ENCODE measurements around the gene SLC39A11.
"Not testable (repeated sequence)": the region's sequence is repeated elsewhere in the genome, so short reads cannot be mapped to it uniquely, and the experiment has no call there.

Gene SLC39A11

DNA sequence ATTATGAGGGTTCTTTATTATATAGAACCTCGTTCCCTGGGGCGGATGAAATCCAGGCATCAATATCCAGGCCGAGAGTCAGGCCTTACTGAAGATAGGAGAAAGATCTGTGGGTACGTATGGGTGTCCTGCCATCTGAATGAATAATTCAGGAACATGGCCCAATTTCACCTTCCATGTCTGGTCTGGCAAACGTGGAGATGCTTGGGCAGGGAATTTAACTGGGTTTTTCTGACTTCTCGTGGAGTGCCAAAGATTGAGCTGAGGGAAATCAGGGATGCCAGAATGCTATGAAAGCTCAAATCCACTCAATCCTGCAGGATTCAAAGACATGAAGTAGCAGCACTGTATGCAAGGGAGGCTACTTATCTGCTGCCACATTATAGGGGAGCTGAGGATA lies 302.8 kb downstream of the SLC39A11 start:
- TF ChIP-seq, protein P1, sequence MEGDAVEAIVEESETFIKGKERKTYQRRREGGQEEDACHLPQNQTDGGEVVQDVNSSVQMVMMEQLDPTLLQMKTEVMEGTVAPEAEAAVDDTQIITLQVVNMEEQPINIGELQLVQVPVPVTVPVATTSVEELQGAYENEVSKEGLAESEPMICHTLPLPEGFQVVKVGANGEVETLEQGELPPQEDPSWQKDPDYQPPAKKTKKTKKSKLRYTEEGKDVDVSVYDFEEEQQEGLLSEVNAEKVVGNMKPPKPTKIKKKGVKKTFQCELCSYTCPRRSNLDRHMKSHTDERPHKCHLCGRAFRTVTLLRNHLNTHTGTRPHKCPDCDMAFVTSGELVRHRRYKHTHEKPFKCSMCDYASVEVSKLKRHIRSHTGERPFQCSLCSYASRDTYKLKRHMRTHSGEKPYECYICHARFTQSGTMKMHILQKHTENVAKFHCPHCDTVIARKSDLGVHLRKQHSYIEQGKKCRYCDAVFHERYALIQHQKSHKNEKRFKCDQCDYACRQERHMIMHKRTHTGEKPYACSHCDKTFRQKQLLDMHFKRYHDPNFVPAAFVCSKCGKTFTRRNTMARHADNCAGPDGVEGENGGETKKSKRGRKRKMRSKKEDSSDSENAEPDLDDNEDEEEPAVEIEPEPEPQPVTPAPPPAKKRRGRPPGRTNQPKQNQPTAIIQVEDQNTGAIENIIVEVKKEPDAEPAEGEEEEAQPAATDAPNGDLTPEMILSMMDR (IDR thresholded peaks at IDR 0.05; ENCODE audit: low read depth, low read length, missing control alignments) = no peak
- H3K4me3 ChIP-seq (replicated peaks; ENCODE audit: low read depth, low read length) = no peak overlapping the region

DNA sequence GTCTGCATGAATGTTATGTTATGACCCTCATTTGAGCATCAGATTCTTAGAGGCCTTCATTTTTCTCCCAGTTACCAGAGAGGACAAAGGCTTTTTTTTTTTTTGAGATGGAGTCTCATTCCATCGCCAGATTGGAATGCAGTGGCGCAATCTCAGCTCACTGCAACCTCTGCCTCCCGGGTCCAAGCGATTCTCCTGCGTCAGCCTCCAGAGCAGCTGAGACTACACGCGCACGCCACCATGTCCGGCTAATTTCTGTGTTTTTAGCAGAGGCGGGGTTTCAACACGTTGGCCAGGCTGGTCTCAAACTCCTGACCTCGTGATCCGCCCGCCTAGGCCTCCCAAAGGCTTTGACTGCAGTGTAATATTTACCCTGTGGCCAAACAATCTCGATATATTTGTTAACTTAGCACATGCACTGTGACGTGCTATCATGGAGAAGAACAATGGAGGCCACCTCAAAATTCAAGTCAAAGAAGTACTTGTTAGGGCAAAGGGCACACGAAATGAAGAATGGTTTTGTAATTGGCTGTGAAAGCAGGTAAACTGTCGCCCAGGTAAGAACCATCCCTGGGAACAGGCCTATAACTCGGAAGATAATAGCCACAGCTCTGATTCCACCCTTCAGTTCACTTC lies 303.4 kb downstream of the SLC39A11 start:
- no peak overlapping the region for H3K4me3 ChIP-seq (replicated peaks; ENCODE audit: low read depth, low read length)
- TF ChIP-seq, protein P1 (IDR thresholded peaks at IDR 0.05; ENCODE audit: low read depth, low read length, missing control alignments) = no peak
- DNase-seq (ENCODE audit: extremely low read depth, low read depth) = no peak

More for the DNA sequence above, 302.8 kb downstream of the SLC39A11 start:
- no peak for DNase-seq (ENCODE audit: extremely low read depth, low read depth)

DNA sequence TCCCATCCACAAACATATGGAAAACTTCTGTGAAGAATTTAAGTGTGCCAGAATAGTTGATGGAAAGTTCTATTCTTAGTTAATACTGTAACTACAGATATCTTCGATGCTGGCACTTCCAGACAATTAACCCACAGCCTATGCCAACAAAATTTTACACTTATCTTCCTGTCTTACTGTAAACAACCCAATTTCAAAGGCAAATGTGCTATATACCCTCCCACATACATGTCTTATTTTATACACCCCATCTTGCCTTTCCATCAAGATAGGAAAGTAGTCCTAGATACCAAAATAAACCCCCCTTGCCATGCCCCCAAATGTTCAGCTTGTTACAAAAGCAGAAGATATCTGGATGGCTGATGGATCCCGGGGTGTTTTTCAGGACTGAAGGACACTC lies 306.3 kb downstream of the SLC39A11 start:
- DNase-seq (ENCODE audit: extremely low read depth, low read depth) = no peak
- H3K4me3 ChIP-seq (replicated peaks; ENCODE audit: low read depth, low read length) = no peak overlapping the region
- TF ChIP-seq, protein P1 (IDR thresholded peaks at IDR 0.05; ENCODE audit: low read depth, low read length, missing control alignments) = no peak

DNA sequence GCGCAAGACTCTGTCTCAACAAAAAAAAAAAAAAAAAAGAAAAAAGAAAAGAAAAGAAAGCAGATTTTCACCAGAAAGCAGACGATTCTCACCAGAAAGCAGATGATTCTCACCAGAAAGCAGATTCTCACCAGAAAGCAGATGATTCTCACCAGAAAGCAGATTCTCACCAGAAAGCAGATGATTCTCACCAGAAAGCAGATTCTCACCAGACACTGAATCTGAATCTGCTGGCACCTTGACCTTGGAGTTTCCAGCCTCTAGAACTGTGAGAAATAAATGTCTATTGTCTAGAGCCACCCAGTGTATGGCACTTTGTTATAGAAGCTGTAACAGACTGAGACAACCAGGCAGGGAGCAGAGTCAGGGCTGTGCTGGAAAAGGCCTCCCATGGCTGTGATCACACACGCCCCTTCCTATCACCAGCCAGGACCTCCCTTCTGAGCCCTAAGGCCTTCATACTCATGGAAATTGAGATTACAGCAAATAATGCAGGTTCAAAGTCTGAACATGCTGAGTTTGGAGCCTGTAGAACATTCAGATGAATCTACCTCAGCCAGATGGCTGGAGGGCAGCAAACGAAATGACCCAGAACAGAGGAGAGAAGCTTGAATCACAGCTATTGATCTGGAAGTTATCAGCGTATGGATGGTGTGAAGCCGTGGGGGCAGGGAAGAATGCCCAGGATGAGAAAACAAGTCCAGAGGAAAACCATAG lies 309.3 kb downstream of the SLC39A11 start:
- no peak for DNase-seq (ENCODE audit: extremely low read depth, low read depth)
- TF ChIP-seq, protein P1 (IDR thresholded peaks at IDR 0.05; ENCODE audit: low read depth, low read length, missing control alignments) = no peak

DNA sequence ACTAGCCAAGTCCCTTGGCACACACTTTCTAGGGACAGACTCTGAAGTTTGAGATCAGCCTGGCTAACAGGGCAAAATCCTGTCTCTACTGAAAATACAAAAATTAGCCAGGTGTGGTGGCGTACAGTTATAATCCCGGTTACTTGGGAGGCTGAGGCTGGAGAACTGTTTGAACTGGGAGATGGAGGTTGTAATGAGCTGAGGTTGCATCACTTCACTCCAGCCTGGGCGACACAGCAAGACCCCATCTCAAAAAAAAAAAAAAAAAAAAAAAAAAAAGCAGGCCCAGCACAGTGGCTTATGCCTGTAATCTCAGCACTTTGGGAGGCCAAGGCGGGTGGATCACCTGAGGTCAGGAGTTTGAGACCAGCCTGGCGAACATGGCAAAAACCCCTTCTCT lies 310.1 kb downstream of the SLC39A11 start:
- H3K4me3 ChIP-seq (replicated peaks; ENCODE audit: low read depth, low read length); DNase-seq (ENCODE audit: extremely low read depth, low read depth): not testable (repeated sequence)

More for the DNA sequence above, 309.3 kb downstream of the SLC39A11 start:
- no peak overlapping the region for H3K4me3 ChIP-seq (replicated peaks; ENCODE audit: low read depth, low read length)

- no peak overlapping the region for H3K4me3 ChIP-seq (replicated peaks; ENCODE audit: low read depth, low read length)
- TF ChIP-seq, protein P1 (IDR thresholded peaks at IDR 0.05; ENCODE audit: low read depth, low read length, missing control alignments) = no peak
- DNase-seq (ENCODE audit: extremely low read depth, low read depth) = no peak
Observed at GRCh38 chr17:72778169-72779151, 314.0 kb downstream of the SLC39A11 start.

DNA sequence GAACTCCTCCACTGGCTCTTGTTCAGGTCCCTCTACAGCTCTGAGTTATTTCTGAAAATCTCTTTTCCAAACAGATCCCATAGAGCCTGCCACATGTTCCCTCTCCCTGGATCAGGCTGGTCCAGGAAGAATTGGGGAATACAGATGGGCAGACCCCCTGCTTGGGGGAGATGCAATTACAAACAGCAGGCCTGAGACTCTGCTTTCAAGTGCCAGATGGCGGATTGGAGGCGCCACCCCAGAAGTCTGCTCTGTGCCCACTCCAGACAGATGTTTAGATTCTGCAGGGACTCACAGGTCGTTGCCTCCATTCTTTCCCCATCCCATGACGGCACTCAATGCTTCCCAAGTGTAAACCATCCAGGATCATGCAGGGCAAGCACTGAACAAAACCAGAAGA lies 316.6 kb downstream of the SLC39A11 start:
- no peak overlapping the region for H3K4me3 ChIP-seq (replicated peaks; ENCODE audit: low read depth, low read length)
- DNase-seq (ENCODE audit: extremely low read depth, low read depth) = no peak
- TF ChIP-seq, protein P1 (IDR thresholded peaks at IDR 0.05; ENCODE audit: low read depth, low read length, missing control alignments) = no peak
